Osteocyte (in vitro differentiated cells): ENCODE results near the gene MIF. TPM values are rescaled to one million over a fixed set of nuclear protein-coding genes. Genes with fewer than 3 reads are reported as not detected.
A peak's percentile ranks its signal among the peaks of the same experiment; 100 is the strongest.
"Not testable (repeated sequence)": the region's sequence is repeated elsewhere in the genome, so short reads cannot be mapped to it uniquely, and the experiment has no call there.

Source experiments
- DNase-seq: peaks from one replicate; pipeline ENCODE4 v3.0.0; 2021; ENCODE audit warnings: mixed read lengths; ENCODE audit not compliant: unreplicated experiment; ENCODE audit errors: extremely low spot score
- H3K27ac Mint-ChIP-seq: one replicate; pipeline ENCODE4 v1.8.0; 2021; ENCODE audit warnings: mild to moderate bottlenecking, mixed read lengths; ENCODE audit not compliant: unreplicated experiment
- H3K27me3 Mint-ChIP-seq: one replicate; pipeline ENCODE4 v1.8.0; 2021; ENCODE audit warnings: mixed read lengths; ENCODE audit not compliant: unreplicated experiment
- H3K36me3 Mint-ChIP-seq: one replicate; pipeline ENCODE4 v1.8.0; 2021; ENCODE audit warnings: mixed read lengths; ENCODE audit not compliant: unreplicated experiment
- H3K4me1 Mint-ChIP-seq: one replicate; pipeline ENCODE4 v1.8.0; 2021; ENCODE audit warnings: mixed read lengths; ENCODE audit not compliant: unreplicated experiment
- H3K4me3 Mint-ChIP-seq: one replicate; pipeline ENCODE4 v1.8.0; 2021; ENCODE audit warnings: mild to moderate bottlenecking, moderate library complexity, mixed read lengths; ENCODE audit not compliant: unreplicated experiment
- H3K9me3 Mint-ChIP-seq: one replicate; pipeline ENCODE4 v1.8.0; 2021; ENCODE audit warnings: mixed read lengths; ENCODE audit not compliant: unreplicated experiment
- total RNA-seq: library from RNA; stranded (reverse); gene quantifications from 2 replicates; pipeline ENCODE4 v1.2.1, GENCODE V29; 2021
- TF ChIP-seq, protein P1 (sequence below): fragments of 200-600 bp; sonication (generic); IDR thresholded peaks from 2 replicates; pipeline ENCODE4 v1.5.0; 2021; ENCODE audit warnings: antibody characterized with exemption, mild to moderate bottlenecking, moderate library complexity

Gene MIF
- total RNA-seq, 1 donor from 2014 or later, result 363 TPM

- H3K4me1 Mint-ChIP-seq, result peaks cover 14% of the 10 kb centered on the region
- DNase-seq, result peak; percentile 36
- H3K4me3 Mint-ChIP-seq, result no peak overlapping the region
- peak overlapping the region; percentile 96 for H3K27ac Mint-ChIP-seq
- TF ChIP-seq, protein P1, sequence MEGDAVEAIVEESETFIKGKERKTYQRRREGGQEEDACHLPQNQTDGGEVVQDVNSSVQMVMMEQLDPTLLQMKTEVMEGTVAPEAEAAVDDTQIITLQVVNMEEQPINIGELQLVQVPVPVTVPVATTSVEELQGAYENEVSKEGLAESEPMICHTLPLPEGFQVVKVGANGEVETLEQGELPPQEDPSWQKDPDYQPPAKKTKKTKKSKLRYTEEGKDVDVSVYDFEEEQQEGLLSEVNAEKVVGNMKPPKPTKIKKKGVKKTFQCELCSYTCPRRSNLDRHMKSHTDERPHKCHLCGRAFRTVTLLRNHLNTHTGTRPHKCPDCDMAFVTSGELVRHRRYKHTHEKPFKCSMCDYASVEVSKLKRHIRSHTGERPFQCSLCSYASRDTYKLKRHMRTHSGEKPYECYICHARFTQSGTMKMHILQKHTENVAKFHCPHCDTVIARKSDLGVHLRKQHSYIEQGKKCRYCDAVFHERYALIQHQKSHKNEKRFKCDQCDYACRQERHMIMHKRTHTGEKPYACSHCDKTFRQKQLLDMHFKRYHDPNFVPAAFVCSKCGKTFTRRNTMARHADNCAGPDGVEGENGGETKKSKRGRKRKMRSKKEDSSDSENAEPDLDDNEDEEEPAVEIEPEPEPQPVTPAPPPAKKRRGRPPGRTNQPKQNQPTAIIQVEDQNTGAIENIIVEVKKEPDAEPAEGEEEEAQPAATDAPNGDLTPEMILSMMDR, result no peak
- no peaks in the 10 kb centered on the region for H3K27me3 Mint-ChIP-seq
- H3K9me3 Mint-ChIP-seq, result no peaks in the 10 kb centered on the region
- H3K36me3 Mint-ChIP-seq, result peaks cover 6% of the 10 kb centered on the region
These were observed 21.1 kb downstream of the MIF start for GRCh38 chr22:23915290-23915689.

GRCh38 chr22:23920267-23920611, 26.1 kb downstream of the MIF start:
- not testable (repeated sequence) for H3K27ac Mint-ChIP-seq, H3K9me3 Mint-ChIP-seq, H3K27me3 Mint-ChIP-seq, H3K4me3 Mint-ChIP-seq, DNase-seq, H3K4me1 Mint-ChIP-seq
- peaks cover 30% of the 10 kb centered on the region for H3K36me3 Mint-ChIP-seq

- DNase-seq, result peak; percentile 46
- not testable (repeated sequence) for H3K9me3 Mint-ChIP-seq, H3K4me1 Mint-ChIP-seq, H3K4me3 Mint-ChIP-seq, H3K27ac Mint-ChIP-seq, H3K27me3 Mint-ChIP-seq
- H3K36me3 Mint-ChIP-seq, result peaks cover 39% of the 10 kb centered on the region
These were observed 27.5 kb downstream of the MIF start for GRCh38 chr22:23921586-23922201.

- no peak overlapping the region for H3K4me3 Mint-ChIP-seq
- H3K9me3 Mint-ChIP-seq, result no peaks in the 10 kb centered on the region
- H3K27ac Mint-ChIP-seq, result no peak overlapping the region
- H3K36me3 Mint-ChIP-seq, result peaks cover 50% of the 10 kb centered on the region
- no peaks in the 10 kb centered on the region for H3K27me3 Mint-ChIP-seq
- TF ChIP-seq, protein P1, result no peak
- no peaks in the 10 kb centered on the region for H3K4me1 Mint-ChIP-seq
- DNase-seq, result no peak
These were observed 28.7 kb downstream of the MIF start for GRCh38 chr22:23922921-23923320.

DNA sequence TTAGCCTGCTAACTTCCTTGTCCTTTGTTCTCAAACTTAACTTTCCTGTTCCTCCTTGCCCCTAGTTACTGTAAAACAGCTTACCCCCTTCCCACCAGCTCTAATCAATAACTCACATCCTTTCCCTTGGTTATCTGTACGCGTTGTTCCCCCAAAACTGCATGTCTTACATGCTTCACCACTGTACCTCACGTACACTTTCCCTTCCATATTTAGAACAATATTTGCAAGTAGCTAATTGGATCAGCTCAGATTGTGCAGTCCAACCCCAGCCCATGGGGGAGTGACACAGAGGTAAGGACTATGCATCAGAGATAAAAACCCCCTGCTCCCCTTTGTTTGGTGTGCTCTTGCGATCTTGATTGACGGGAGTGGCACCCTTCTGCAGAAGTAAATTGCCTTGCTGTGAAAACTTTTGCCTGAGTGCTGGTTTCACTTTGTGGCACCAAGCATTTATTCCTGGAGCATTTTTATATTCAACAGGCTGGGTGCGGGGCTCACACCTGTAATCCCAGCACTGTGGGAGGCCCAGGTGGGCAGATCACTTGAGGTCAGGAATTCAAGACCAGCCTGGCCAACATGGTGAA, 30.9 kb downstream of the MIF start:
- H3K4me3 Mint-ChIP-seq, result no peak overlapping the region
- H3K36me3 Mint-ChIP-seq, result peaks cover 55% of the 10 kb centered on the region
- TF ChIP-seq, protein P1, result no peak

GRCh38 chr22:23926561-23926960, 32.4 kb downstream of the MIF start:
- TF ChIP-seq, protein P1, result no peak

More for the DNA sequence above, 30.9 kb downstream of the MIF start:
- no peak overlapping the region for H3K27ac Mint-ChIP-seq
- H3K27me3 Mint-ChIP-seq, result no peaks in the 10 kb centered on the region
- no peaks in the 10 kb centered on the region for H3K9me3 Mint-ChIP-seq
- DNase-seq, result peak; percentile 40
- no peaks in the 10 kb centered on the region for H3K4me1 Mint-ChIP-seq

More at GRCh38 chr22:23926561-23926960, 32.4 kb downstream of the MIF start:
- peaks cover 5% of the 10 kb centered on the region for H3K9me3 Mint-ChIP-seq
- no peak overlapping the region for H3K4me3 Mint-ChIP-seq
- no peaks in the 10 kb centered on the region for H3K4me1 Mint-ChIP-seq
- no peaks in the 10 kb centered on the region for H3K27me3 Mint-ChIP-seq
- H3K36me3 Mint-ChIP-seq, result peaks cover 57% of the 10 kb centered on the region
- peak; percentile 46 for DNase-seq
- H3K27ac Mint-ChIP-seq, result no peak overlapping the region
